Endothelial cell of umbilical vein (primary cell): Measurements from ENCODE around the gene ARRDC2. TPM values are rescaled to one million over a fixed set of nuclear protein-coding genes. Genes with fewer than 3 reads are reported as not detected.

Source experiments
- BruUV-seq: library from RNA; stranded (reverse); fragments of 400-500 nt; replicated peaks from 2 replicates; lab custom pipeline; 2021; lab: Mats Ljungman, UMichigan
- CTCF ChIA-PET: fragments of 300-600, 350-600 bp; sonication (Branson Sonifier 250); formaldehyde crosslinking; loops from one replicate; lab custom pipeline; 2021; ENCODE audit warnings: antibody characterized with exemption, inconsistent platforms; lab: Charles Lee
- POLR2A ChIA-PET: fragments of 300-600, 350-600 bp; sonication (Branson Sonifier 250); formaldehyde crosslinking; loops from one replicate; lab custom pipeline; 2021; ENCODE audit warnings: antibody characterized with exemption, inconsistent platforms; lab: Charles Lee
- DNase-seq: peaks from one replicate; pipeline ENCODE4 v3.0.0-alpha.2; 2011; ENCODE audit warnings: low read depth, low spot score
- FAIRE-seq: peaks from 2 replicates; lab custom pipeline; 2011; peaks lifted over from hg19 to GRCh38; lab: Jason Lieb, UNC
- H2AFZ ChIP-seq: 2 replicates; pipeline ENCODE4 v1.6.0; 2012; ENCODE audit warnings: low read depth, low read length, control low read depth, inconsistent platforms
- H3K27ac ChIP-seq: 2 replicates; pipeline ENCODE4 v1.5.1; 2011; ENCODE audit warnings: low read depth, mild to moderate bottlenecking, control low read depth, low read length, moderate library complexity; ENCODE audit not compliant: insufficient read depth
- H3K27me3 ChIP-seq, 2 experiments: 2 replicates each; pipeline versions ENCODE4 v1.6.0 to v1.6.1; 2011; ENCODE audit warnings: low read length in 2 of 2, mixed read lengths in 1 of 2; ENCODE audit not compliant: control insufficient read depth in 2 of 2, insufficient read depth in 2 of 2
- H3K36me3 ChIP-seq, 2 experiments: 2 replicates in 1 of 2; 3 replicates in 1 of 2; pipeline ENCODE4 v1.5.1; 2011; ENCODE audit warnings: low read length in 2 of 2, mild to moderate bottlenecking in 1 of 2, moderate library complexity in 1 of 2; ENCODE audit not compliant: control insufficient read depth in 2 of 2, insufficient read depth in 2 of 2; ENCODE audit errors: extremely low read depth in 1 of 2
- H3K4me1 ChIP-seq: 3 replicates; pipeline ENCODE4 v1.5.1; 2011; ENCODE audit warnings: mild to moderate bottlenecking, low read length; ENCODE audit not compliant: control insufficient read depth, insufficient read depth; ENCODE audit errors: extremely low read depth
- H3K4me2 ChIP-seq: 2 replicates; pipeline ENCODE4 v1.6.1; 2011; ENCODE audit warnings: low read length, control low read depth, mixed read lengths; ENCODE audit not compliant: insufficient read depth
- H3K4me3 ChIP-seq, 3 experiments: fragments of 200-600 bp in 1 of 3; sonication (generic), shearing (Covaris generic) in 1 of 3; replicated peaks in 1 of 3; 2 replicates each; pipeline ENCODE4 v1.5.1; 2011 to 2016; ENCODE audit warnings: control low read depth in 3 of 3, low read length in 3 of 3, mild to moderate bottlenecking in 2 of 3, inconsistent platforms in 1 of 3, low read depth in 1 of 3, moderate library complexity in 1 of 3; ENCODE audit not compliant: insufficient read depth in 1 of 3
- H3K79me2 ChIP-seq: 2 replicates; pipeline ENCODE4 v1.6.0; 2012; ENCODE audit warnings: low read length, inconsistent platforms; ENCODE audit not compliant: control insufficient read depth, insufficient read depth
- H3K9ac ChIP-seq: replicated peaks from 2 replicates; pipeline ENCODE3; 2011; ENCODE audit warnings: low read length, control low read depth; ENCODE audit not compliant: insufficient read depth; ENCODE audit errors: extremely low read depth
- H3K9me1 ChIP-seq: replicated peaks from 3 replicates; pipeline ENCODE4 v1.6.0; 2011; ENCODE audit warnings: mild to moderate bottlenecking, low read length; ENCODE audit not compliant: control insufficient read depth, insufficient read depth; ENCODE audit errors: extremely low read depth
- H3K9me3 ChIP-seq: replicated peaks from 2 replicates; pipeline ENCODE4 v1.5.1; 2012; ENCODE audit warnings: low read length, inconsistent platforms; ENCODE audit not compliant: control insufficient read depth, insufficient read depth
- H4K20me1 ChIP-seq: replicated peaks from 2 replicates; pipeline ENCODE3; 2011; ENCODE audit warnings: mild to moderate bottlenecking, low read length; ENCODE audit not compliant: control insufficient read depth, insufficient read depth; ENCODE audit errors: extremely low read depth
- MAX ChIP-seq: IDR thresholded peaks from 2 replicates; pipeline ENCODE4 v1.6.1; 2011; ENCODE audit not compliant: insufficient read depth, insufficient read length
- MYC ChIP-seq: IDR thresholded peaks from one replicate; pipeline ENCODE4 v1.6.1; 2011; ENCODE audit warnings: mild to moderate bottlenecking, low read depth, low read length
- POLR2A ChIP-seq: IDR thresholded peaks from 2 replicates; pipeline ENCODE4 v1.6.1; 2012; ENCODE audit warnings: low read depth, mild to moderate bottlenecking, control low read depth, low read length
- dilution Hi-C: fragments of 300-500 bp; cut with MboI; formaldehyde crosslinking; loops from one replicate; pipeline ENCODE4 v1.15.0; 2019; ENCODE audit warnings: low sequenced_read_pairs; ENCODE audit not compliant: extremely low pct_ligation_motif_present
- intact Hi-C: fragments of 100-400 bp; cut with micrococcal nuclease; formaldehyde crosslinking; loops from one replicate; pipeline ENCODE4 v1.10.0; 2022
- polyA plus RNA-seq, 4 experiments: library from polyadenylated mRNA; depleted of rRNA in 3 of 4; stranded (reverse) in 3 of 4; unstranded in 1 of 4; fragments of >200 nt; gene quantifications; 2 replicates each; pipeline versions ENCODE4 v1.2.1 to v1.2.3, GENCODE V29; 2011 to 2012; ENCODE audit warnings: missing spikeins in 1 of 4
- total RNA-seq: library from RNA; stranded (reverse); gene quantifications from 2 replicates; pipeline ENCODE4 v1.2.3, GENCODE V29; 2021
- TF ChIP-seq, protein P1 (sequence below), 2 donors: IDR thresholded peaks; 1 replicate in 1 of 2; 2 replicates in 1 of 2; pipeline ENCODE4 v1.5.1; 2011; ENCODE audit warnings: low read length in 2 of 2, mild to moderate bottlenecking in 2 of 2, moderate library complexity in 2 of 2, control low read depth in 1 of 2, inconsistent platforms in 1 of 2, low read depth in 1 of 2; ENCODE audit not compliant: insufficient read depth in 1 of 2; ENCODE audit errors: extremely low read depth in 1 of 2

ARRDC2 gene
- total and polyA plus RNA-seq, 2 donors (not counting 3 experiments of a cell fraction or from before 2014, with no cell fraction given), result 10.2 to 17.4 TPM

DNA sequence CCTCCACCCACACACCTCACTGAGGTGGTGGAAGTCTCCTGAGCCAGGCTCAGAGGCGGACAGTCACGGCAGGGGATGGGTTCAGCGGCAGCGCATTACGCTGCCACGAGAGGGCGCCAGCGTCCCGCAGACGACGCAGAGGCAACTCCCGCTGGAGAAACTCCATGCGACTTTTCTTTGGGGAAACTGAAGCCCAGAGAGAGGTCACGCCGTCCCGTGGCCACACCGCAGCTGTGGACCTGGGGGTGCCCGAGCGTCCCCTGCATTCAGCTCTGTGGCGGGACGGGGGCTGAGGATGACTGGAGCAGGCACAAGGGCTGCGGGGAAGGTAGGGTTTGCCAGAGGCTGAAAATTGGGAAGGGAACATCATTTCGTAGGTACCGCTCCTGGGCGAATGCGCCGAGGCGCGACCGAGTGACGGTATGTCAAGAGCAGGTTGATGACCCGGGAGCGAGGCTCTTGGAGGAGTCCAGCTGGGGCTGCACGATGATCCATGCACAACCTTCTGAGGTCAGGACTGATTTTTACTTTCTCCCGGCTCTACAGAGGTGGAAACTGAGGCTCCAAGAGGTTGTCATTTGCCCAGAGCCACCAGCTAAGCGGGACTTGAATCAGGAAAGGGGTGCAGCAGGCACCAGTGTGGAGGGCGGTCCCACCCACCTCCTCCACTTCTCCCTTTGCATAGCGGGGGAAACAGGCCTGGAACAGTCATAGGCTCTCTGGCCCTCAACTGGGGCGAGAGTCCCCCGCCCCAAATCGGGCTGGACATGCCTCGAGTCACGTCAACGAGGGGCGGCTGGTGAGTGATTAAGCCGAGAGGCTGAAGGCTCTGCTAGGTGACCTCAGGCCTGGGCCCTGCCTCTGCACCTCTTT lies 690 bp upstream of the ARRDC2 start:
- Histone ChIP-seq H3K9ac (no peak overlapping the region), H3K4me3 (peak overlapping the region in 2 of 3 experiments; percentile 18 to 37), H3K79me2 (peaks cover 5% of the 10 kb centered on the region), H3K27me3 (no peaks in the 10 kb centered on the region), H3K4me1 (peaks cover 9% of the 10 kb centered on the region), H3K27ac (peak overlapping the region; percentile 22), H3K9me1 (no peaks in the 10 kb centered on the region), H3K9me3 (no peaks in the 10 kb centered on the region), H3K36me3 (peaks cover 0 to 14% of the 10 kb centered on the region in 2 experiments), H3K4me2 (peak overlapping the region; percentile 48), H2AFZ (peak overlapping the region; percentile 22), H4K20me1 (no peaks in the 10 kb centered on the region)
- ChIA-PET POLR2A (interaction anchor here (1.2 kb wide), 1 partner anchor 48 kb away, joined by 3 read pairs; no protein-coding TSS in a partner anchor), CTCF (interaction anchor here (0.5 to 3.0 kb wide), 14 partner anchors 10 to 244 kb away, joined by 3 to 61 read pairs (median 4); no protein-coding TSS in a partner anchor)
- intact Hi-C loops (loop anchor here (1.0 to 5.0 kb wide), 6 partner anchors 14 to 245 kb away; no protein-coding TSS in a partner anchor), dilution Hi-C loops (no loop called here)
- DNase-seq, result peak; percentile 80
- no TSS peak for BruUV-seq
- TF ChIP-seq MYC (no peak), POLR2A (no peak), MAX (peak; percentile 39)
- TF ChIP-seq, protein P1, sequence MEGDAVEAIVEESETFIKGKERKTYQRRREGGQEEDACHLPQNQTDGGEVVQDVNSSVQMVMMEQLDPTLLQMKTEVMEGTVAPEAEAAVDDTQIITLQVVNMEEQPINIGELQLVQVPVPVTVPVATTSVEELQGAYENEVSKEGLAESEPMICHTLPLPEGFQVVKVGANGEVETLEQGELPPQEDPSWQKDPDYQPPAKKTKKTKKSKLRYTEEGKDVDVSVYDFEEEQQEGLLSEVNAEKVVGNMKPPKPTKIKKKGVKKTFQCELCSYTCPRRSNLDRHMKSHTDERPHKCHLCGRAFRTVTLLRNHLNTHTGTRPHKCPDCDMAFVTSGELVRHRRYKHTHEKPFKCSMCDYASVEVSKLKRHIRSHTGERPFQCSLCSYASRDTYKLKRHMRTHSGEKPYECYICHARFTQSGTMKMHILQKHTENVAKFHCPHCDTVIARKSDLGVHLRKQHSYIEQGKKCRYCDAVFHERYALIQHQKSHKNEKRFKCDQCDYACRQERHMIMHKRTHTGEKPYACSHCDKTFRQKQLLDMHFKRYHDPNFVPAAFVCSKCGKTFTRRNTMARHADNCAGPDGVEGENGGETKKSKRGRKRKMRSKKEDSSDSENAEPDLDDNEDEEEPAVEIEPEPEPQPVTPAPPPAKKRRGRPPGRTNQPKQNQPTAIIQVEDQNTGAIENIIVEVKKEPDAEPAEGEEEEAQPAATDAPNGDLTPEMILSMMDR (IDR thresholded peaks at IDR 0.05; ENCODE audit: extremely low read depth in 1 of 2, insufficient read depth in 1 of 2, low read depth in 1 of 2, low read length in 2 of 2), result peak; percentile 94 to 96
- peak; percentile 79 for FAIRE-seq
